ENCODE measurements around the gene RNF150. TPM values are rescaled to one million over a fixed set of nuclear protein-coding genes. Genes with fewer than 3 reads are reported as not detected.

RNF150 gene
- total RNA-seq, 2 donors from 2014 or later, result 2.3 to 4.6 TPM

- no peaks in the 10 kb centered on the region for H3K9me3 ChIP-seq
- intact Hi-C loops (cut with DNase I), result loop anchor here (5.0 kb wide), 1 partner anchor 254 kb away; no protein-coding TSS in a partner anchor
- ATAC-seq (no peak), DNase-seq (no peak)
- H3K36me3 ChIP-seq (replicated peaks in 1 of 2; ENCODE audit: insufficient read depth in 1 of 2, low read depth in 2 of 2), result no peaks in the 10 kb centered on the region
- H3K27ac ChIP-seq, result no peak overlapping the region
- H3K4me1 ChIP-seq, result no peaks in the 10 kb centered on the region
- no peak for TF ChIP-seq POLR2A (IDR thresholded peaks at IDR 0.05)
- TF ChIP-seq CTCF (IDR thresholded peaks at IDR 0.05), result no peak
- no peaks in the 10 kb centered on the region for H3K27me3 ChIP-seq
- H3K4me3 ChIP-seq, result no peak overlapping the region
- 87 to 92% methylated on average over 1 of the region's 1 CpG for WGBS, 2 donors
These were observed 12.2 kb downstream of the RNF150 start for GRCh38 chr4:141121101-141121500.

DNA sequence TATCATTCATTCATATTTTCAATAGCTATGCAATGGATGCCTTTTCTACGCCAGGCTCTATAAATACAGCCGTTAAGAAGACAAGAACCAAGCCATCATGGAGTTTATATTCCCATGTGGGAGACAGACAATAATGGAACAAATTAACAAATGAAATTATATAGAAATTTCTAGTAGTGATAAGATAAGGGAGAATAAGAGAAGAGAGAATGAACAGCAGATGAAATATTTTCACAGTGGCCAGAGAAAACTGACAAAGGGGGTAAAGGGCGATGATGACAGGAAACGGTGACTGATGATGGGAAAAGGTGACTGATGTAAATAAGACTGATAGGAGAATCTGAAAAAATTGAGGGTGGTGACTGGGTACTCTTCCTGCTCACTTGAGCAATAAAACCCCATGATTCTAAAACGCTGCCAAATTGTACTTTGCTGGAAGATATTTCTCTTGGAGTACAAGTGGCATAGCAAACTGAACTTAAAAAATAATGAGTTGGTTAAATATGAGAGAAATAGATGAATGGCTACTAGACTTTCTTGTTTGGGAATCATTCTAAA lies 13.2 kb downstream of the RNF150 start:
- TF ChIP-seq POLR2A (IDR thresholded peaks at IDR 0.05) (no peak), CTCF (IDR thresholded peaks at IDR 0.05) (no peak)
- intact Hi-C loops (cut with DNase I), result loop anchor here (5.0 kb wide), 1 partner anchor 253 kb away; no protein-coding TSS in a partner anchor

GRCh38 chr4:141119071-141119470 lies 14.2 kb downstream of the RNF150 start:
- WGBS, 2 donors, result 64 to 65% methylated on average over 1 of the region's 1 CpG
- Histone ChIP-seq H3K27me3 (no peaks in the 10 kb centered on the region), H3K36me3 (replicated peaks in 1 of 2; ENCODE audit: insufficient read depth in 1 of 2, low read depth in 2 of 2) (no peaks in the 10 kb centered on the region), H3K4me1 (no peaks in the 10 kb centered on the region), H3K27ac (no peak overlapping the region), H3K4me3 (no peak overlapping the region), H3K9me3 (no peaks in the 10 kb centered on the region)
- ATAC-seq (no peak), DNase-seq (no peak)
- TF ChIP-seq POLR2A (IDR thresholded peaks at IDR 0.05) (no peak), CTCF (IDR thresholded peaks at IDR 0.05) (no peak)
- intact Hi-C loops (cut with DNase I), result no loop called here

More for the DNA sequence above, 13.2 kb downstream of the RNF150 start:
- no peaks in the 10 kb centered on the region for H3K27me3 ChIP-seq
- no peaks in the 10 kb centered on the region for H3K4me1 ChIP-seq
- no peak overlapping the region for H3K27ac ChIP-seq
- no peaks in the 10 kb centered on the region for H3K9me3 ChIP-seq
- H3K36me3 ChIP-seq (replicated peaks in 1 of 2; ENCODE audit: insufficient read depth in 1 of 2, low read depth in 2 of 2), result no peaks in the 10 kb centered on the region
- no peak overlapping the region for H3K4me3 ChIP-seq
- ATAC-seq (no peak), DNase-seq (no peak)
- WGBS, 2 donors, result 76 to 77% methylated on average over 5 of the region's 5 CpGs

- WGBS, 2 donors, result 87 to 88% methylated on average over 2 of the region's 2 CpGs
- no peaks in the 10 kb centered on the region for H3K4me1 ChIP-seq
- no peak for TF ChIP-seq CTCF (IDR thresholded peaks at IDR 0.05)
- TF ChIP-seq POLR2A (IDR thresholded peaks at IDR 0.05), result no peak
- DNase-seq (no peak), ATAC-seq (no peak)
- no peak overlapping the region for H3K27ac ChIP-seq
- no peaks in the 10 kb centered on the region for H3K27me3 ChIP-seq
- H3K9me3 ChIP-seq, result no peaks in the 10 kb centered on the region
- no peak overlapping the region for H3K4me3 ChIP-seq
- intact Hi-C loops (cut with DNase I), result no loop called here
- no peaks in the 10 kb centered on the region for H3K36me3 ChIP-seq (replicated peaks in 1 of 2; ENCODE audit: insufficient read depth in 1 of 2, low read depth in 2 of 2)
These were observed 14.9 kb downstream of the RNF150 start for GRCh38 chr4:141118381-141118780.

- no peak for TF ChIP-seq CTCF (IDR thresholded peaks at IDR 0.05)
- no peak for TF ChIP-seq POLR2A (IDR thresholded peaks at IDR 0.05)
- ATAC-seq (no peak), DNase-seq (no peak)
- no peak overlapping the region for H3K4me3 ChIP-seq
- no peaks in the 10 kb centered on the region for H3K27me3 ChIP-seq
- no peaks in the 10 kb centered on the region for H3K9me3 ChIP-seq
- H3K36me3 ChIP-seq (replicated peaks in 1 of 2; ENCODE audit: insufficient read depth in 1 of 2, low read depth in 2 of 2), result no peaks in the 10 kb centered on the region
- no peak overlapping the region for H3K27ac ChIP-seq
- intact Hi-C loops (cut with DNase I), result no loop called here
- no peaks in the 10 kb centered on the region for H3K4me1 ChIP-seq
- 88 to 95% methylated on average over 1 of the region's 1 CpG for WGBS, 2 donors
These were observed 15.3 kb downstream of the RNF150 start for GRCh38 chr4:141117935-141118334.

Data from body of pancreas (tissue), 4 donors.